Esophagus muscularis mucosa (tissue), 4 donors: ENCODE data around the gene NDST1. TPM values are rescaled to one million over a fixed set of nuclear protein-coding genes. Genes with fewer than 3 reads are reported as not detected.
A peak's percentile ranks its signal among the peaks of the same experiment; 100 is the strongest.
"Not testable (repeated sequence)": the region's sequence is repeated elsewhere in the genome, so short reads cannot be mapped to it uniquely, and the experiment has no call there.

Source experiments
- DNase-seq: peaks from one replicate; pipeline ENCODE4 v3.0.0-alpha.2; 2017; ENCODE audit errors: extremely low spot score
- H3K27ac ChIP-seq, 4 donors: fragments of 200-600 bp; sonication (generic); replicated peaks in 1 of 4; 1 replicate in 3 of 4; 2 replicates in 1 of 4; pipeline ENCODE4 v1.5.1; 2016 to 2019; ENCODE audit warnings: mild to moderate bottlenecking in 1 of 4
- H3K27me3 ChIP-seq, 4 donors: fragments of 200-600 bp; sonication (generic); one replicate each; pipeline versions ENCODE4 v1.5.1 to v1.6.0; 2016 to 2019
- H3K36me3 ChIP-seq, 4 donors: fragments of 200-600 bp; sonication (generic); one replicate each; pipeline ENCODE4 v1.5.1; 2016 to 2019
- H3K4me1 ChIP-seq, 4 donors: fragments of 200-600 bp; sonication (generic); one replicate each; pipeline ENCODE4 v1.5.1; 2016 to 2019
- H3K4me3 ChIP-seq, 4 donors: fragments of 200-600 bp; sonication (generic); 1 replicate in 2 of 4; 2 replicates in 2 of 4; pipeline ENCODE4 v1.5.1; 2016 to 2019; ENCODE audit warnings: mild to moderate bottlenecking in 4 of 4, moderate library complexity in 1 of 4
- H3K9me3 ChIP-seq, 4 donors: fragments of 200-600 bp; sonication (generic); 1 replicate in 3 of 4; 2 replicates in 1 of 4; pipeline ENCODE4 v1.5.1; 2016 to 2019
- CTCF ChIP-seq, 3 experiments: fragments of 200-600 bp in 2 of 3; fragments of 450-650 bp in 1 of 3; sonication (generic) in 2 of 3; IDR thresholded peaks; one replicate each; pipeline ENCODE4 v1.5.1; 2017 to 2019; ENCODE audit warnings: antibody characterized with exemption in 3 of 3, mild to moderate bottlenecking in 2 of 3, moderate library complexity in 1 of 3
- EP300 ChIP-seq: sonication (generic); formaldehyde crosslinking; IDR thresholded peaks from one replicate; pipeline ENCODE4 v1.6.1; 2017; ENCODE audit warnings: antibody characterized with exemption
- POLR2A ChIP-seq: fragments of 450-650 bp; IDR thresholded peaks from one replicate; pipeline ENCODE4 v1.6.1; 2017; ENCODE audit warnings: antibody characterized with exemption, moderate library complexity, mild to moderate bottlenecking, low read depth
- POLR2AphosphoS5 ChIP-seq, 2 donors: sonication (generic); formaldehyde crosslinking; IDR thresholded peaks; one replicate each; pipeline ENCODE4 v1.6.1; 2017; ENCODE audit warnings: antibody characterized with exemption in 2 of 2
- WGBS: methylation state at CpG from one replicate; pipeline ENCODE4 v1.1.5; 2018; 5-methylcytosine and 5-hydroxymethylcytosine counted together
- intact Hi-C: fragments of 100-400 bp; cut with DNase I; formaldehyde crosslinking; loops from one replicate; pipeline ENCODE4 v1.15.1; 2023
- total RNA-seq, 4 donors: library from RNA; depleted of rRNA; stranded (reverse); fragments of >200 nt; gene quantifications; one replicate each; pipeline versions ENCODE4 v1.1.0 to v1.2.1, GENCODE V29; 2016

The NDST1 gene
- total RNA-seq, 4 donors from 2014 or later, result 48.2 to 113 (median 74.5) TPM

- Histone ChIP-seq H3K4me3 (no peak overlapping the region), H3K27me3 (no peaks in the 10 kb centered on the region), H3K36me3 (peaks cover 0 to 11% (median 3%) of the 10 kb centered on the region in 4 donors), H3K9me3 (no peaks in the 10 kb centered on the region), H3K27ac (peak overlapping the region; percentile 59 to 76 (median 68)), H3K4me1 (peaks cover 87 to 99% (median 96%) of the 10 kb centered on the region in 4 donors)
- TF ChIP-seq CTCF (IDR thresholded peaks at IDR 0.05), result no peak
- no peak for TF ChIP-seq POLR2A
- TF ChIP-seq POLR2AphosphoS5 (IDR thresholded peaks at IDR 0.05), result no peak
- no peak for TF ChIP-seq EP300
- 43% methylated on average over 3 of the region's 3 CpGs for WGBS
- intact Hi-C loops, result no loop called here
- no peak for DNase-seq
Observed at GRCh38 chr5:150514708-150515211, 6.8 kb downstream of the NDST1 start.

- H3K27me3 ChIP-seq, result no peaks in the 10 kb centered on the region
- H3K27ac ChIP-seq, result peak overlapping the region; percentile 59 to 76 (median 68)
- H3K4me3 ChIP-seq, result no peak overlapping the region
- 70% methylated on average over 4 of the region's 6 CpGs for WGBS
- H3K36me3 ChIP-seq, result peaks cover 0 to 13% (median 3%) of the 10 kb centered on the region in 4 donors
- no peaks in the 10 kb centered on the region for H3K9me3 ChIP-seq
- DNase-seq, result no peak
- intact Hi-C loops, result no loop called here
- TF ChIP-seq EP300 (no peak), CTCF (IDR thresholded peaks at IDR 0.05) (no peak), POLR2AphosphoS5 (IDR thresholded peaks at IDR 0.05) (peak in 1 of 2 donors; percentile 29), POLR2A (no peak)
- H3K4me1 ChIP-seq, result peaks cover 87 to 98% (median 96%) of the 10 kb centered on the region in 4 donors
Observed at GRCh38 chr5:150515446-150515845, 7.5 kb downstream of the NDST1 start.

- Histone ChIP-seq H3K4me3 (no peak overlapping the region), H3K27ac (peak overlapping the region; percentile 59 to 76 (median 68)), H3K4me1 (peaks cover 86 to 97% (median 96%) of the 10 kb centered on the region in 4 donors), H3K36me3 (peaks cover 0 to 17% (median 4%) of the 10 kb centered on the region in 4 donors), H3K9me3 (no peaks in the 10 kb centered on the region), H3K27me3 (no peaks in the 10 kb centered on the region)
- TF ChIP-seq CTCF (IDR thresholded peaks at IDR 0.05) (no peak), POLR2AphosphoS5 (IDR thresholded peaks at IDR 0.05) (no peak), POLR2A (no peak), EP300 (no peak)
- intact Hi-C loops, result no loop called here
- whole genome bisulfite sequencing, result 40% methylated on average over 5 of the region's 5 CpGs
- no peak for DNase-seq
Observed at GRCh38 chr5:150516011-150516410, 8.1 kb downstream of the NDST1 start.

GRCh38 chr5:150517272-150518152 lies 9.6 kb downstream of the NDST1 start:
- intact Hi-C loops, result no loop called here
- no peaks in the 10 kb centered on the region for H3K9me3 ChIP-seq
- TF ChIP-seq POLR2AphosphoS5 (IDR thresholded peaks at IDR 0.05), result peak in 1 of 2 donors; percentile 44
- no peak for TF ChIP-seq EP300
- no peak for DNase-seq
- H3K4me3 ChIP-seq, result no peak overlapping the region
- H3K27ac ChIP-seq, result peak overlapping the region; percentile 48 to 73 (median 56)
- peaks cover 85 to 97% (median 94%) of the 10 kb centered on the region in 4 donors for H3K4me1 ChIP-seq
- 42% methylated on average over 13 of the region's 13 CpGs for whole genome bisulfite sequencing
- peaks cover 0 to 27% (median 14%) of the 10 kb centered on the region in 4 donors for H3K36me3 ChIP-seq
- H3K27me3 ChIP-seq, result no peaks in the 10 kb centered on the region

DNA sequence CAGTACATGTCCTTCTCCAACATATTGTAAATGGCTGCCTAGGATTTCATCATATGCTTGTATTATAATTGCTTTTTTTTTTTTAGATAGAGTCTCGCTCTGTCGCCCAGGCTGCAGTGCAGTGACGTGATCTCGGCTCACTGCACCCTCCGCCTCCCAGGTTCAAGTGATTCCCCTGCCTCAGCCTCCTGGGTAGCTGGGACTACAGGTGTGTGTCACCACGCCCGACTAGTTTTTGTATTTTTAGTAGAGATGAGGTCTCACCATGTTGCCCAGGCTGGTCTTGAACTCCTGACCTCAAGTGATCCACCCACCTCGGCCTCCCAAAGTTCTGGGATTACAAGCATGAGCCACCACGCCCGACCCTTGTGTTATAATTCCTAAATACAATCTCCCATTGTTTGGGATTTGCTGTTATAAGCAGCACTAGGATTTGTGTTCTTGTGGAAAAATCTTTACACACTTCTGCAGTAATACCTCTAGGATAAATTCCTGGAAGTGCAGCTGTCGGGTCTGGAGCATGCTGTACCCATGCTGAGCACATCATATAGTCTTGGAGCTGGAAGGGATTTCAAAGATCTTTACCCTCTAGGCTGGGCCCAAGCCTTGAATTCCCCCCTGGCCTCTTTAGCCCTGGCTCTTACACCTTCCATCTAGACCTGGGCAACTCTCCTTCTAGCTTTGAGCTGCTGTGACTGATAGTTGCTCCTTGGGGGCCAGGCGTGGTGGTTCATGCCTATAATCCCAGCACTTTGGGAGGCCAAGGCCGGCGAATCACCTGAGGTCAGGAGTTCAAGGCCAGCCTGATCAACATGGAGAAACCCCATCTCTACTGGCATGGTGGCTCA lies 11.0 kb downstream of the NDST1 start:
- DNase-seq, H3K9me3 ChIP-seq, H3K27me3 ChIP-seq, intact Hi-C loops, H3K4me3 ChIP-seq: not testable (repeated sequence)
- Histone ChIP-seq H3K27ac (peak overlapping the region in 3 of 4 donors; percentile 42 to 52 (median 48)), H3K4me1 (peaks cover 92 to 98% (median 95%) of the 10 kb centered on the region in 4 donors), H3K36me3 (peaks cover 0 to 27% (median 14%) of the 10 kb centered on the region in 4 donors)
- WGBS, result 85% methylated on average over 14 of the region's 14 CpGs
